ENCODE measurements around the gene SHC1. TPM values are rescaled to one million over a fixed set of nuclear protein-coding genes. Genes with fewer than 3 reads are reported as not detected.

SHC1 gene
- total RNA-seq, 1 experiment from 2014 or later: 199 TPM

GRCh38 chr1:154944401-154945159 lies 26.0 kb downstream of the SHC1 start:
- POLR2A ChIA-PET: interaction anchor here (1.0 to 1.3 kb wide), 2 partner anchors 11 to 50 kb away, joined by 3 to 7 read pairs; partner anchors contain the start of gene PBXIP1

GRCh38 chr1:154943649-154944400 lies 26.7 kb downstream of the SHC1 start:
- ATAC-seq: peak; percentile 81

More at GRCh38 chr1:154944401-154945159, 26.0 kb downstream of the SHC1 start:
- TF ChIP-seq GABPB1 (CRISPR knock-in tag; IDR thresholded peaks at IDR 0.05) (peak; percentile 50; the same call in 1 of the 2 replicates), E2F1 (CRISPR knock-in tag; IDR thresholded peaks at IDR 0.05) (no peak), ZNF263 (CRISPR knock-in tag; IDR thresholded peaks at IDR 0.05; ENCODE audit: low read depth) (no peak), PRRX2 (CRISPR knock-in tag; IDR thresholded peaks at IDR 0.05) (no peak)
- TF ChIP-seq, protein P1, sequence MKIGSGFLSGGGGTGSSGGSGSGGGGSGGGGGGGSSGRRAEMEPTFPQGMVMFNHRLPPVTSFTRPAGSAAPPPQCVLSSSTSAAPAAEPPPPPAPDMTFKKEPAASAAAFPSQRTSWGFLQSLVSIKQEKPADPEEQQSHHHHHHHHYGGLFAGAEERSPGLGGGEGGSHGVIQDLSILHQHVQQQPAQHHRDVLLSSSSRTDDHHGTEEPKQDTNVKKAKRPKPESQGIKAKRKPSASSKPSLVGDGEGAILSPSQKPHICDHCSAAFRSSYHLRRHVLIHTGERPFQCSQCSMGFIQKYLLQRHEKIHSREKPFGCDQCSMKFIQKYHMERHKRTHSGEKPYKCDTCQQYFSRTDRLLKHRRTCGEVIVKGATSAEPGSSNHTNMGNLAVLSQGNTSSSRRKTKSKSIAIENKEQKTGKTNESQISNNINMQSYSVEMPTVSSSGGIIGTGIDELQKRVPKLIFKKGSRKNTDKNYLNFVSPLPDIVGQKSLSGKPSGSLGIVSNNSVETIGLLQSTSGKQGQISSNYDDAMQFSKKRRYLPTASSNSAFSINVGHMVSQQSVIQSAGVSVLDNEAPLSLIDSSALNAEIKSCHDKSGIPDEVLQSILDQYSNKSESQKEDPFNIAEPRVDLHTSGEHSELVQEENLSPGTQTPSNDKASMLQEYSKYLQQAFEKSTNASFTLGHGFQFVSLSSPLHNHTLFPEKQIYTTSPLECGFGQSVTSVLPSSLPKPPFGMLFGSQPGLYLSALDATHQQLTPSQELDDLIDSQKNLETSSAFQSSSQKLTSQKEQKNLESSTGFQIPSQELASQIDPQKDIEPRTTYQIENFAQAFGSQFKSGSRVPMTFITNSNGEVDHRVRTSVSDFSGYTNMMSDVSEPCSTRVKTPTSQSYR (CRISPR knock-in tag; IDR thresholded peaks at IDR 0.05): no peak
- H3K27ac Mint-ChIP-seq: no peak overlapping the region
- no peaks in the 10 kb centered on the region for H3K9me3 Mint-ChIP-seq
- CTCF ChIA-PET: interaction anchor here (0.5 to 2.1 kb wide), 49 partner anchors 8 to 398 kb away, joined by 3 to 14 read pairs (median 4); partner anchors contain the start of genes ADAM15, FLAD1, KCNN3 and LENEP
- DNase-seq (ENCODE audit: low spot score) (no peak), ATAC-seq (no peak)
- H3K4me3 Mint-ChIP-seq: no peak overlapping the region
- no peaks in the 10 kb centered on the region for H3K27me3 Mint-ChIP-seq (ENCODE audit: low read depth)
- peaks cover 24% of the 10 kb centered on the region for H3K4me1 Mint-ChIP-seq
- no peaks in the 10 kb centered on the region for H3K36me3 Mint-ChIP-seq

More at GRCh38 chr1:154943649-154944400, 26.7 kb downstream of the SHC1 start:
- no peak for TF ChIP-seq TEAD4 (CRISPR knock-in tag; IDR thresholded peaks at IDR 0.05)
- TF ChIP-seq CTCF (IDR thresholded peaks at IDR 0.05): peak; percentile 45
- no peak for TF ChIP-seq ZNF138 (CRISPR knock-in tag; conservative IDR thresholded peaks at IDR 0.05)
- no peak for TF ChIP-seq E2F1 (CRISPR knock-in tag; IDR thresholded peaks at IDR 0.05)
- TF ChIP-seq, protein P2, sequence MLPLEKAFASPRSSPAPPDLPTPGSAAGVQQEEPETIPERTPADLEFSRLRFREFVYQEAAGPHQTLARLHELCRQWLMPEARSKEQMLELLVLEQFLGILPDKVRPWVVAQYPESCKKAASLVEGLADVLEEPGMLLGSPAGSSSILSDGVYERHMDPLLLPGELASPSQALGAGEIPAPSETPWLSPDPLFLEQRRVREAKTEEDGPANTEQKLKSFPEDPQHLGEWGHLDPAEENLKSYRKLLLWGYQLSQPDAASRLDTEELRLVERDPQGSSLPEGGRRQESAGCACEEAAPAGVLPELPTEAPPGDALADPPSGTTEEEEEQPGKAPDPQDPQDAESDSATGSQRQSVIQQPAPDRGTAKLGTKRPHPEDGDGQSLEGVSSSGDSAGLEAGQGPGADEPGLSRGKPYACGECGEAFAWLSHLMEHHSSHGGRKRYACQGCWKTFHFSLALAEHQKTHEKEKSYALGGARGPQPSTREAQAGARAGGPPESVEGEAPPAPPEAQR (CRISPR knock-in tag; IDR thresholded peaks at IDR 0.05): no peak
- TF ChIP-seq ATF1 (CRISPR knock-in tag; IDR thresholded peaks at IDR 0.05): no peak
- Mint-ChIP-seq H3K27me3 (ENCODE audit: low read depth) (no peaks in the 10 kb centered on the region), H3K9me3 (no peaks in the 10 kb centered on the region), H3K27ac (peak overlapping the region; percentile 82), H3K4me3 (no peak overlapping the region), H3K4me1 (peaks cover 24% of the 10 kb centered on the region), H3K36me3 (no peaks in the 10 kb centered on the region)
- ChIA-PET POLR2A (interaction anchor here (0.5 to 1.3 kb wide), 4 partner anchors 12 to 333 kb away, joined by 3 to 7 read pairs (median 4); partner anchors contain the start of gene PBXIP1), CTCF (interaction anchor here (0.5 to 2.1 kb wide), 45 partner anchors 11 to 397 kb away, joined by 3 to 14 read pairs (median 4); partner anchors contain the start of genes FLAD1, KCNN3, LENEP and PYGO2)
- DNase-seq (ENCODE audit: low spot score): peak; percentile 68
